GM23338 (cell line): ENCODE results near the gene MXRA5.

Experiments used
- CTCF ChIP-seq, 2 experiments: fragments of 200-600 bp in 1 of 2; sonication (generic) in 1 of 2; conservative IDR thresholded peaks; 2 replicates each; pipeline versions ENCODE4 v1.5.1 to v1.6.1; 2016 to 2017; ENCODE audit warnings: antibody characterized with exemption in 2 of 2, low read depth in 2 of 2, mild to moderate bottlenecking in 2 of 2, moderate library complexity in 1 of 2
- EZH2 ChIP-seq: fragments of 200-600 bp; sonication (generic); IDR thresholded peaks from one replicate; pipeline ENCODE4 v1.8.0; 2017; ENCODE audit warnings: antibody characterized with exemption, mild to moderate bottlenecking, low read depth; ENCODE audit not compliant: unreplicated experiment
- EZH2phosphoT487 ChIP-seq: fragments of 200-600 bp; sonication (generic); IDR thresholded peaks from one replicate; pipeline ENCODE4 v1.8.1; 2018; ENCODE audit warnings: antibody characterized with exemption; ENCODE audit not compliant: unreplicated experiment
- NANOG ChIP-seq: IDR thresholded peaks from 2 replicates; pipeline ENCODE4 v1.6.1; 2016; ENCODE audit warnings: antibody characterized with exemption, borderline replicate concordance
- POLR2AphosphoS5 ChIP-seq: IDR thresholded peaks from 2 replicates; pipeline ENCODE4 v1.6.1; 2016; ENCODE audit warnings: antibody characterized with exemption, low read depth

GRCh38 chrX:3377560-3377959 is 31.1 kb upstream of the MXRA5 start:
- TF ChIP-seq CTCF (conservative IDR thresholded peaks at IDR 0.05; ENCODE audit: low read depth in 2 of 2) (no peak), POLR2AphosphoS5 (no peak), NANOG (no peak), EZH2 (no peak), EZH2phosphoT487 (no peak)
